ENCODE results near the gene DYDC1. TPM values are rescaled to one million over a fixed set of nuclear protein-coding genes. Genes with fewer than 3 reads are reported as not detected.

DYDC1 gene
- total and polyA plus RNA-seq, 2 of the 13 experiments (the other 11 are each of a cell fraction or from before 2014, with no cell fraction given): not detected

GRCh38 chr10:80359644-80360043, 3.1 kb upstream of the DYDC1 start:
- H2AFZ ChIP-seq (ENCODE audit: low read length): no peak overlapping the region
- no peaks in the 10 kb centered on the region for H4K20me1 ChIP-seq (ENCODE audit: insufficient read depth, low read length)
- in situ Hi-C loops (cut with HindIII; ENCODE audit: extremely low pct_ligation_motif_present, low pct_unique_long_range_greater_than_20kb) (no loop called here), intact Hi-C loops (cut with micrococcal nuclease; ENCODE audit: unreplicated experiment) (no loop called here)
- H3K9me3 ChIP-seq (ENCODE audit: low read length): no peaks in the 10 kb centered on the region
- WGBS (ENCODE audit: low lambda C conversion rate): no CpG with 5 or more reads among the region's 22 CpGs
- ChIA-PET CTCF (ENCODE audit: low intra/inter-chr PET ratio, low total read pairs) (no interaction called here), POLR2A (no interaction called here)
- DNase-seq (ENCODE audit: low spot score): no peak
- no peaks in the 10 kb centered on the region for H3K36me3 ChIP-seq (replicated peaks in 1 of 2; ENCODE audit: control insufficient read depth in 1 of 2, insufficient read depth in 2 of 2, low read length in 2 of 2)
- H3K79me2 ChIP-seq (ENCODE audit: insufficient read depth, low read length): no peaks in the 10 kb centered on the region
- H3K4me2 ChIP-seq (ENCODE audit: low read depth, low read length): no peak overlapping the region
- no peak overlapping the region for H3K27ac ChIP-seq (ENCODE audit: extremely low read length, insufficient read depth, low read length)
- H3K9ac ChIP-seq (ENCODE audit: insufficient read depth, low read depth, low read length): no peak overlapping the region
- no peak for FAIRE-seq
- H3K4me3 ChIP-seq (replicated peaks in 1 of 3; ENCODE audit: insufficient read depth in 1 of 3, low read depth in 2 of 3, low read length in 3 of 3): no peak overlapping the region
- no peaks in the 10 kb centered on the region for H3K27me3 ChIP-seq (ENCODE audit: control insufficient read depth in 1 of 2, insufficient read depth in 2 of 2, low read length in 2 of 2)
- ATAC-seq: no peak
- BruUV-seq (replicated peaks): no TSS peak
- peaks cover 15% of the 10 kb centered on the region for H3K4me1 ChIP-seq (ENCODE audit: insufficient read depth, low read length)
- no peak for TF ChIP-seq PRDM15 (CRISPR knock-in tag; IDR thresholded peaks at IDR 0.05)
- no peak for TF ChIP-seq ZNF816 (CRISPR knock-in tag; IDR thresholded peaks at IDR 0.05; ENCODE audit: borderline replicate concordance)
- no peak for TF ChIP-seq MLX (CRISPR knock-in tag; IDR thresholded peaks at IDR 0.05)
- TF ChIP-seq PBX3 (CRISPR knock-in tag; IDR thresholded peaks at IDR 0.05; ENCODE audit: borderline replicate concordance): no peak
- no peak for TF ChIP-seq RAD51 (IDR thresholded peaks at IDR 0.05; ENCODE audit: borderline replicate concordance)
- TF ChIP-seq ZNF646 (CRISPR knock-in tag; IDR thresholded peaks at IDR 0.05): no peak
- TF ChIP-seq MTA1 (CRISPR knock-in tag; IDR thresholded peaks at IDR 0.05; ENCODE audit: borderline replicate concordance): no peak
- TF ChIP-seq EP300 (IDR thresholded peaks at IDR 0.05; ENCODE audit: low read depth in 2 of 2, low read length in 2 of 2): no peak
- TF ChIP-seq EP300 (CRISPR knock-in tag; IDR thresholded peaks at IDR 0.05; ENCODE audit: borderline replicate concordance): no peak
- TF ChIP-seq ZBTB7A (CRISPR knock-in tag; IDR thresholded peaks at IDR 0.05): no peak

All from HepG2 (cell line).